ENCODE data around the gene CEACAM16.

DNA sequence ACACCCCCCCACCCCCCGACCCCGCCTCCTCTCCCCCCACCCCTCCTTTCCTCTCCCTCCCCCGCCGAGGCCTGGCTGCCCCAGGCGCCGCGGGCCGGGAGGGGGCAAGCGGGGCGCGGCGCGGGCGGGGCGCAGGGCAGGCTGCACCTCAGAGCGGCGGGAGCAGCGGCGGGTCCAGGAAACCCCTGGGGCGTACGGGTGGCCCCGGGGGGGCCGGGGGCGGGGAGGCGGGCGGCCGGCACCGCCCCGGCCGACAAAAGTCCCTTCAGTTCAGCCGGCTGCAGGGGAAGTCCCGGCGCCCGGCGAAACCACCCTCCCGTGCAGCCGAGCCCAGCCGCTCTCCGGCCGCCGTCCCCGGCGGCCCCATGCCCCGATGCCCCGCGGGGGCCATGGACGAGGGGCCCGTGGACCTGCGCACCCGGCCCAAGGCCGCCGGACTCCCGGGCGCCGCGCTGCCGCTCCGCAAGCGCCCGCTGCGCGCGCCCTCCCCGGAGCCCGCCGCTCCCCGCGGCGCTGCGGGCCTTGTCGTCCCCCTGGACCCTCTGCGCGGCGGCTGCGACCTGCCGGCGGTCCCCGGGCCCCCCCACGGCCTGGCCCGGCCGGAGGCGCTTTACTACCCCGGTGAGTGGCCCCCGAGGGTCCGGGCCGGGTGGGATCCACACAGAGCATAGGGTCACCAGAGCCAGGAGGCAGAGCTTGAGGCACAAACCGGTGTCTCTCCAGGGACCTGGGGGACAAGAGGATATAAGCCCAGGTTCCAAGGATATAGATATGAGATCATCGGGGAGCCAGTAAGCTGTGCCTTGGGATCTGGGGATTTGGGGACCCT, 49.7 kb downstream of the CEACAM16 start, which contains the start of gene BCL3:
- TF ChIP-seq, protein P1, sequence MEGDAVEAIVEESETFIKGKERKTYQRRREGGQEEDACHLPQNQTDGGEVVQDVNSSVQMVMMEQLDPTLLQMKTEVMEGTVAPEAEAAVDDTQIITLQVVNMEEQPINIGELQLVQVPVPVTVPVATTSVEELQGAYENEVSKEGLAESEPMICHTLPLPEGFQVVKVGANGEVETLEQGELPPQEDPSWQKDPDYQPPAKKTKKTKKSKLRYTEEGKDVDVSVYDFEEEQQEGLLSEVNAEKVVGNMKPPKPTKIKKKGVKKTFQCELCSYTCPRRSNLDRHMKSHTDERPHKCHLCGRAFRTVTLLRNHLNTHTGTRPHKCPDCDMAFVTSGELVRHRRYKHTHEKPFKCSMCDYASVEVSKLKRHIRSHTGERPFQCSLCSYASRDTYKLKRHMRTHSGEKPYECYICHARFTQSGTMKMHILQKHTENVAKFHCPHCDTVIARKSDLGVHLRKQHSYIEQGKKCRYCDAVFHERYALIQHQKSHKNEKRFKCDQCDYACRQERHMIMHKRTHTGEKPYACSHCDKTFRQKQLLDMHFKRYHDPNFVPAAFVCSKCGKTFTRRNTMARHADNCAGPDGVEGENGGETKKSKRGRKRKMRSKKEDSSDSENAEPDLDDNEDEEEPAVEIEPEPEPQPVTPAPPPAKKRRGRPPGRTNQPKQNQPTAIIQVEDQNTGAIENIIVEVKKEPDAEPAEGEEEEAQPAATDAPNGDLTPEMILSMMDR (IDR thresholded peaks at IDR 0.05; ENCODE audit: low read depth, low read length): no peak
- TF ChIP-seq POLR2A (IDR thresholded peaks at IDR 0.05; ENCODE audit: extremely low read depth, insufficient read length) (no peak), MYC (IDR thresholded peaks at IDR 0.05; ENCODE audit: low read depth, low read length) (no peak)

Measured in NB4 (cell line).